Muscle layer of duodenum (tissue), 2 donors: Measurements from ENCODE around the gene TMEM243.
A peak's percentile ranks its signal among the peaks of the same experiment; 100 is the strongest.

ENCODE experiments used
- H3K27ac ChIP-seq: one replicate; pipeline ENCODE4 v1.7.0; 2013; ENCODE audit warnings: mild to moderate bottlenecking, low read length
- H3K27me3 ChIP-seq: one replicate; pipeline ENCODE4 v1.7.0; 2013; ENCODE audit warnings: low read depth, mild to moderate bottlenecking, control low read depth, low read length
- H3K36me3 ChIP-seq, 2 donors: one replicate each; pipeline ENCODE4 v1.7.0; 2013; ENCODE audit warnings: low read length in 2 of 2, control low read depth in 1 of 2, mild to moderate bottlenecking in 1 of 2; ENCODE audit not compliant: insufficient read depth in 2 of 2, control insufficient read depth in 1 of 2
- H3K4me1 ChIP-seq, 2 donors: one replicate each; pipeline ENCODE4 v1.7.0; 2013; ENCODE audit warnings: low read length in 2 of 2, mild to moderate bottlenecking in 2 of 2, control low read depth in 1 of 2, moderate library complexity in 1 of 2; ENCODE audit not compliant: insufficient read depth in 2 of 2, control insufficient read depth in 1 of 2
- H3K4me3 ChIP-seq, 2 donors: one replicate each; pipeline ENCODE4 v1.7.0; 2013; ENCODE audit warnings: low read length in 2 of 2, low read depth in 1 of 2, mild to moderate bottlenecking in 1 of 2
- H3K9me3 ChIP-seq, 2 donors: one replicate each; pipeline ENCODE4 v1.7.0; 2013; ENCODE audit warnings: low read length in 2 of 2, control low read depth in 1 of 2, mild to moderate bottlenecking in 1 of 2; ENCODE audit not compliant: control insufficient read depth in 1 of 2
- donor health status: healthy.

Gene TMEM243

DNA sequence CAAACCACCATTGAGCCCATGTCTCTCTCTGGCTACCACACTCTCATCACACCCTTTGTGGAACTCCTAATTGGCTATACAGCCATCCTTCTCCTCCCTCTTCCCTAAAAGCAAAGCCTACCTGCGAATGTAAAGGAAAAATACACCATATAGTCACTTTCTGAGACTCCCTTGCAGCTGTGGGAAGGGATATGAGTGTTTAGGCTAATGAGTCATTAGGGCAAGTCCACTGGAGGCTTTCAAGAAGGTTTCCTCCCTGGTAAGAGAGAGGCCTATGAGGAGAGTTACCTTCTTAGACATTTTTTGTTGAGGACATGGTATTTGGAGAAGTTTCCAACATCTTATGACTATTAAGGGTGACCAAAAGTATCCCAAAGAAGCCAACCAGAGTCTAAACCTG lies 4.1 kb upstream of the TMEM243 start:
- H3K4me3 ChIP-seq: no peak overlapping the region
- peaks cover 0 to 9% of the 10 kb centered on the region in 2 donors for H3K4me1 ChIP-seq
- H3K27ac ChIP-seq: no peak overlapping the region
- H3K27me3 ChIP-seq: no peaks in the 10 kb centered on the region
- no peaks in the 10 kb centered on the region for H3K36me3 ChIP-seq
- H3K9me3 ChIP-seq: no peaks in the 10 kb centered on the region

DNA sequence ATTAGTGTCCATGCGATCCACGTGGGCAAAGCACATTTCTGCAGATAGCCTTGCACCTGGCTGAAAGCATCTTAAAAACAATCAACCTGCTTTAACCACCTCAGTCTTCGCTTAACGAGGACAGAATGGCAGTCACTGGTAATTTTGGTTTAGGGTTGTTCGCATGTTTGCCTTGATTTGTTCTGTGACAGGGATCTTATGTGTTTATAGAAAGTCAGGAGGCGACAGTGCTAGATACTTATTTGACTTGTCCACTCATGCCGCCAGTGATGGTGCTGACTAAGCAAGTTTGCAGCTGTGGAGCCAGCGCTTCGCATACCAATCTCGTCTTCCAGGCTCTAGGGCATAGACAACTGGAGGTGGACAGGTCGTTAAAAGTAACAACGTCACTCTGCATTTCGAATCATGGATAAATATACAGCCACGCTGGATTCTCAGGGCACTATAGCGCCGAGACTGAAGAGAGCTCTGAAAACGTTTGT lies 1.2 kb upstream of the TMEM243 start:
- Histone ChIP-seq H3K4me3 (peak overlapping the region; percentile 90 to 95), H3K4me1 (peaks cover 6 to 19% of the 10 kb centered on the region in 2 donors), H3K27ac (no peak overlapping the region), H3K9me3 (no peaks in the 10 kb centered on the region), H3K27me3 (no peaks in the 10 kb centered on the region), H3K36me3 (no peaks in the 10 kb centered on the region)

DNA sequence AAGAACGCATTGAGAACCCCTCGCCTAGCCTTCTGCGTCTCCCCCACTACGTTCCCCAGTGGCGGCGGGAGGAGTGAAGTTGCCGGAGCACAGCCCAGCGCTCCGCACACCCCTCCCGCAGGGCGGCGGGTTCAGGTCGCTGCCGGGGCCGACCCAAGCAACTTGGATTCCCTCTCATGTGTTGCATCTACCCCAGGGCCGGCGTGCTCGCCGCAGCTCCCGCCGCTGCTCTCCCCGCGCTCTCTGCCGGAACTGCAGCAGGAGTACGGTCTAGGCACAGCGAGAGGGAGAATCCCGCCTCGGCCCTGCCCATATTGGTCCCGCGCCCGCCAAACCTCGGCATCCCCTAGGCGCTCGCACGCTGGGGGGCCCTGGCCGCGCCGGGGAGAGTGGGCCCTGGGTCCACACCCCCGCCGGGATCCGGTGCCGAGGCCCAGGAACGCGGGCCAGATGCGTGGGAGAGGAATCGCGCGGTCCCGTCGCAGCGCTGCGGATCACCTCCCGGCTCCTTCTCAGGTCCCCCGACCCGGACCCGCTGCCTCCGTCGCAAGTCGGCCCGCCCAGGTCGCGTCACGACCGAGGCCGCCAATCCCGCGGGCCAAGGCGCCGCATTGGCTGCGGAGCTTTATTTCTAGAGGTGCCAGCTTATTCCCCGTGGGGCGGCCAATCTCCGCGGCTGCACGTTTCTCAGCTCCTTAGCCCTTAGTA lies 648 bp upstream of the TMEM243 start:
- H3K27ac ChIP-seq: peak overlapping the region; percentile 87
- peaks cover 6 to 19% of the 10 kb centered on the region in 2 donors for H3K4me1 ChIP-seq
- peak overlapping the region; percentile 90 to 95 for H3K4me3 ChIP-seq
- no peaks in the 10 kb centered on the region for H3K36me3 ChIP-seq
- no peaks in the 10 kb centered on the region for H3K9me3 ChIP-seq
- H3K27me3 ChIP-seq: no peaks in the 10 kb centered on the region

DNA sequence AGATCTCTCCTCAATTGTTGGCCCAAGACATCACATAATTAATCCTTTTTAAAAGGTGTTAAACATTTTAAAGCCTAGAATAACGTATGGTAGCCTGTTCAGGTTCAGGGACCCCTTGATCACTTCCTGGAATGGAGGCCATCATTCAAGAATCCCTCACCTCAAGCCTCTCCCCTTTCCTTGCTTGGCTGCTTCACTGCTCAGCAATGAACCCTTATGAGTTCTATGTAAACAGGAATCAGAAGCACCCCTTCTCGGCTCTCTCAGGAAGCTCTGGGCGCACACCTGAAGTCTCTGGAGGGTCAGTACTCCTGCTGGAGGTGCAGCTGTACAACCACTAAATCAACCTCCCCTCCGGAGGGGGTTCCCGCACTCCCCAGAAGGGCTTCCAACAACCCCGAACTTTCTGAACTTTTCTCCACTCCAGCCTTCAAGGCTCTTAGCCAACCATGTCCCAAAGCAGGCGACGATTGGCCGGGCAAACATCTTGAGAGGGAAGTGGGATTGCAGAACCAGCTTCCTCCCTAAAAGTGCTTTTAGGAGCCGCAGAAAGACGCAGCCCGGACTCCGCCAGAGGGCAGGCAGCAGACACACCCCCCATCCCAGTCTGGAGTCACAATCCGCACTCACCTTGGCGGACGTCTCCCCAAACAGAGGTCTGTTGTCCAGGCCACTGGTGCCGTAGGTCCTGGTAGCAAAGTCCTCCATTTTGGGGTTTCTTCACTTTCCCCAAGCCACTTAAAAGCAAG lies 562 bp downstream of the TMEM243 start:
- Histone ChIP-seq H3K4me3 (peak overlapping the region; percentile 90 to 95), H3K9me3 (no peaks in the 10 kb centered on the region), H3K36me3 (no peaks in the 10 kb centered on the region), H3K27ac (peak overlapping the region; percentile 87), H3K27me3 (no peaks in the 10 kb centered on the region), H3K4me1 (peaks cover 6 to 19% of the 10 kb centered on the region in 2 donors)

DNA sequence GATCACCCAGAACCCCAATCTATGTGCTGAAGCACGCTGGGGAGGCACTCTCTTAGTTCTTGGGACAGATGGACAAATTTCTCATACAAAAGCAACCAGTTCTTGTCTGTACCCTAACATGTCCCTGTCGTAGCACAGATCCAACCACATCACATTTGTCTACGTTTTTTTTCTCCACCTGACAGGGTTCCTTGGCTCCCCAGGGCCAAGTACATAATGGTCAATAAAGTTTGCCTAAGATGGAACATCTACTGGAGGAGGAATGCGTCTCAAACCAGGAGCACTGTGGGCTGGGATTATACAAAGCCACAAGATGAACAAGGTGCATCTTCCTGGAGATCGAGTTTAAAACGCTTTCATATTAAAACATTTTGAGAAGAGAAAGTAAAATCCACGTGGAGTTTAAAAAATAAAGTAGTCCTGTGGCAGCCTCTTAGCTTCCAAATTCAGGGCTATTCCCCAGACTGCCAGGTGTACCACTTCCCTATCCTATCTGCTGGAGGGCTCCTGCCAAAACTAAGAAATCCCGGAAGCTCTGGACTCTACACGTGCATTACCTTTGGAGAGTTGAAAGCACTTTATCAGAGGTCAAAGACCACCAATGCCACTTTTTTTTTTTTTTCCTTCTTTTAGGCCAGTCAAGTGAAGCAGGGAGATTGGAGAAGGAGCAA lies 1.4 kb downstream of the TMEM243 start:
- no peaks in the 10 kb centered on the region for H3K9me3 ChIP-seq
- peak overlapping the region; percentile 90 to 95 for H3K4me3 ChIP-seq
- H3K36me3 ChIP-seq: no peaks in the 10 kb centered on the region
- H3K4me1 ChIP-seq: peaks cover 6 to 19% of the 10 kb centered on the region in 2 donors
- no peaks in the 10 kb centered on the region for H3K27me3 ChIP-seq
- H3K27ac ChIP-seq: peak overlapping the region; percentile 87

- no peaks in the 10 kb centered on the region for H3K36me3 ChIP-seq
- no peaks in the 10 kb centered on the region for H3K27me3 ChIP-seq
- no peak overlapping the region for H3K4me3 ChIP-seq
- H3K4me1 ChIP-seq: peaks cover 6 to 19% of the 10 kb centered on the region in 2 donors
- peak overlapping the region; percentile 40 for H3K27ac ChIP-seq
- H3K9me3 ChIP-seq: no peaks in the 10 kb centered on the region
These were observed 2.6 kb downstream of the TMEM243 start for GRCh38 chr7:87216701-87217508.

DNA sequence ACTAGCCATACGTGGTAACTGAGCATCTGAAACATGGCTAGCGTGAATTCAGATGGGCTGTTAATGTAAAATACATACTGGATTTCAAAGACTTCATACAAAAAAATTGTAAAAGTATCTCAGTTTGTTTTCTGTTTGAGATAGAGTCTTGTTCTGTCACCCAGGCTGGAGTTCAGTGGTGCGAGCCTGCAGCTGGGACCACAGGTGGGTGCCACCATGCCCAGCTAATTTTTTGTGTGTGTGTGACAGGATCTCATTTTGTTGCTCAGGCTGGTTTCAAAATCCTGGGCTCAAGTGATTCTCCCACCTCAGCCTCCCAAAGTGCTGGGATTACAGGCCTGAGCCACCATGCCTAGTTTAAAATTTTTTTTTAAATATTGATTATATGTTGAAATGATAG lies 4.5 kb downstream of the TMEM243 start:
- Histone ChIP-seq H3K9me3 (no peaks in the 10 kb centered on the region), H3K36me3 (no peaks in the 10 kb centered on the region), H3K4me3 (no peak overlapping the region), H3K27me3 (no peaks in the 10 kb centered on the region), H3K27ac (no peak overlapping the region), H3K4me1 (peaks cover 6 to 10% of the 10 kb centered on the region in 2 donors)

DNA sequence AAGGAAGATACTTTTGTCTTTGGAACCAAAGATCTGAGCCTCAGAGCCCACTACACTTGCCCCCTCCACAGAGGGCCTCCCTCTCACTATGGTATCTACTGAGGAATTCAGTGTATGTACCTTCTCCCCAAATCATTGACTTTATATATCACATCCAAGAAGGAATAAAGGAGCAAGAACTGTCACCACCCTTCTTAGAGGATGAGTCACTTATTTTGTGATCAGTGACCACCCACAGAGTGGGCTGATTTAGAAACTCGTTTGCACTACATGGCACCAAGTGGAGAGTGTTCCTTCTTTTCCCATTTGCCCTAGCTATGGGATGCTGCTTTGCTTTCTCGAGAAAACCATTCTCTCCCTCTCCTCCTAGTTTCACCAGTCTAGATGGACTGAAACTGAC lies 5.7 kb downstream of the TMEM243 start:
- Histone ChIP-seq H3K36me3 (no peaks in the 10 kb centered on the region), H3K4me1 (peaks cover 6 to 10% of the 10 kb centered on the region in 2 donors), H3K9me3 (no peaks in the 10 kb centered on the region), H3K4me3 (no peak overlapping the region), H3K27ac (no peak overlapping the region), H3K27me3 (no peaks in the 10 kb centered on the region)

DNA sequence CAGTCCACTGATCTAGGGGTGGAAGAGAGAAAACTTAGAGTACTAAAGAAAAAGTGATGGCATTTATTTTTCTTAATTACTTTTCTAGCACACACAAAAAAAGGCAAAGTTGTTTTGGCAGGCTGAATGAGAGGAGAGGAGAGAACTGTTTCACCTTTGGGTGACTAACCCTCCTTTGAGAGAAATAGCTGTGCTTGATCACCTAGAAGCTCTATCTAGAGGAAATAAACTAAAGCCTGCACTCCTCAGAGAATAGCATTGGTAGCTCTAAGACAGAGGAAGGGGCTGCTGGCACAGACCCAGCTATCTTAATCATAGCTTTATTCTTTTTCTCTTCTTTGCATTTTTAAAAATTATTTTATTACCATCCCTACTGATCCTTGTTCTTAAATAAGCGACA lies 6.3 kb downstream of the TMEM243 start:
- no peak overlapping the region for H3K4me3 ChIP-seq
- no peaks in the 10 kb centered on the region for H3K27me3 ChIP-seq
- no peak overlapping the region for H3K27ac ChIP-seq
- peaks cover 6 to 10% of the 10 kb centered on the region in 2 donors for H3K4me1 ChIP-seq
- H3K36me3 ChIP-seq: no peaks in the 10 kb centered on the region
- no peaks in the 10 kb centered on the region for H3K9me3 ChIP-seq

GRCh38 chr7:87212498-87212897 lies 7.0 kb downstream of the TMEM243 start:
- no peak overlapping the region for H3K4me3 ChIP-seq
- H3K9me3 ChIP-seq: no peaks in the 10 kb centered on the region
- H3K36me3 ChIP-seq: no peaks in the 10 kb centered on the region
- H3K27me3 ChIP-seq: no peaks in the 10 kb centered on the region
- H3K27ac ChIP-seq: no peak overlapping the region
- H3K4me1 ChIP-seq: peaks cover 0 to 10% of the 10 kb centered on the region in 2 donors
